Ovary (tissue), 3 donors: ENCODE measurements around the gene TRAK1.

Source experiments
- POLR2A ChIP-seq: fragments of 450-650 bp; IDR thresholded peaks from one replicate; pipeline ENCODE4 v1.6.1; 2017; ENCODE audit warnings: antibody characterized with exemption, mild to moderate bottlenecking, moderate library complexity
- TF ChIP-seq, protein P1 (sequence below), 3 donors: fragments of 450-650 bp in 2 of 3; fragments of 200-600 bp in 1 of 3; IDR thresholded peaks; one replicate each; pipeline versions ENCODE4 v1.5.1 to v1.8.0; 2016 to 2022; ENCODE audit warnings: antibody characterized with exemption in 3 of 3, mild to moderate bottlenecking in 1 of 3
- donor health status: DM: no; HTN: no; CAD: no.

DNA sequence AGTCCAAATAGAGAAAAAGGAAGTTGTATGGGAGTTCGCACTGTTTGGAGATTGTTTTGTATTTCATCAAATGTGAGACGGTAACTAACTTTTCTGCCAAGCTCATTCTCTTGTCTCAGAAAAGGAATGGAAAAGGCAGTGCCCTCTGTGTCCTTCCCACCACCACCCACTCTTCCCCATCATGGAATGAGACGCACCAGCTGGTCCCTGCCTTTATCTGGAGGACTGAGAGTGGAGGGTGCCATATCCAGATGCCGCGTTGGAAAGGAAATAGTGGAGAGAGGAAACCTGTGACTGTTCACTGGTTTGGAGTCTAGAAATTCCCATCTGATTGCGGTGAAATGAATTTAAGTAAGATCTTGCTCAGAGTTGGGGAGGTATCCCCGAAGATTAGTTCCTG is 178.5 kb downstream of the TRAK1 start:
- TF ChIP-seq POLR2A, result no peak
- TF ChIP-seq, protein P1, sequence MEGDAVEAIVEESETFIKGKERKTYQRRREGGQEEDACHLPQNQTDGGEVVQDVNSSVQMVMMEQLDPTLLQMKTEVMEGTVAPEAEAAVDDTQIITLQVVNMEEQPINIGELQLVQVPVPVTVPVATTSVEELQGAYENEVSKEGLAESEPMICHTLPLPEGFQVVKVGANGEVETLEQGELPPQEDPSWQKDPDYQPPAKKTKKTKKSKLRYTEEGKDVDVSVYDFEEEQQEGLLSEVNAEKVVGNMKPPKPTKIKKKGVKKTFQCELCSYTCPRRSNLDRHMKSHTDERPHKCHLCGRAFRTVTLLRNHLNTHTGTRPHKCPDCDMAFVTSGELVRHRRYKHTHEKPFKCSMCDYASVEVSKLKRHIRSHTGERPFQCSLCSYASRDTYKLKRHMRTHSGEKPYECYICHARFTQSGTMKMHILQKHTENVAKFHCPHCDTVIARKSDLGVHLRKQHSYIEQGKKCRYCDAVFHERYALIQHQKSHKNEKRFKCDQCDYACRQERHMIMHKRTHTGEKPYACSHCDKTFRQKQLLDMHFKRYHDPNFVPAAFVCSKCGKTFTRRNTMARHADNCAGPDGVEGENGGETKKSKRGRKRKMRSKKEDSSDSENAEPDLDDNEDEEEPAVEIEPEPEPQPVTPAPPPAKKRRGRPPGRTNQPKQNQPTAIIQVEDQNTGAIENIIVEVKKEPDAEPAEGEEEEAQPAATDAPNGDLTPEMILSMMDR (IDR thresholded peaks at IDR 0.05), result no peak
